GM19328 (cell line): ENCODE results near the gene PCDHGA3.
"Not testable (repeated sequence)": the region's sequence is repeated elsewhere in the genome, so short reads cannot be mapped to it uniquely, and the experiment has no call there.

Experiments
- ATAC-seq: cut with Tn5 transposase; IDR thresholded peaks from one replicate; pipeline ENCODE4 v1.9.1; 2021; ENCODE audit warnings: mild to moderate bottlenecking, moderate library complexity; ENCODE audit not compliant: unreplicated experiment

PCDHGA3 gene

DNA sequence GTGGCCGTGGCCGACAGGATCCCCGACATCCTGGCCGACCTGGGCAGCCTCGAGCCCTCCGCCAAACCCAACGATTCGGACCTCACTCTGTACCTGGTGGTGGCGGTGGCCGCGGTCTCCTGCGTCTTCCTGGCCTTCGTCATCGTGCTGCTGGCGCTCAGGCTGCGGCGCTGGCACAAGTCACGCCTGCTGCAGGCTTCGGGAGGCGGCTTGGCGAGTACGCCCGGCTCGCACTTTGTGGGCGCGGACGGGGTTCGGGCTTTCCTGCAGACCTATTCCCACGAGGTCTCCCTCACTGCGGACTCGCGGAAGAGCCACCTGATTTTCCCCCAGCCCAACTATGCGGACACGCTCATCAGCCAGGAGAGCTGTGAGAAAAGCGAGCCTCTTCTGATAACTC, 2.4 kb downstream of the PCDHGA3 start:
- ATAC-seq, result not testable (repeated sequence)

DNA sequence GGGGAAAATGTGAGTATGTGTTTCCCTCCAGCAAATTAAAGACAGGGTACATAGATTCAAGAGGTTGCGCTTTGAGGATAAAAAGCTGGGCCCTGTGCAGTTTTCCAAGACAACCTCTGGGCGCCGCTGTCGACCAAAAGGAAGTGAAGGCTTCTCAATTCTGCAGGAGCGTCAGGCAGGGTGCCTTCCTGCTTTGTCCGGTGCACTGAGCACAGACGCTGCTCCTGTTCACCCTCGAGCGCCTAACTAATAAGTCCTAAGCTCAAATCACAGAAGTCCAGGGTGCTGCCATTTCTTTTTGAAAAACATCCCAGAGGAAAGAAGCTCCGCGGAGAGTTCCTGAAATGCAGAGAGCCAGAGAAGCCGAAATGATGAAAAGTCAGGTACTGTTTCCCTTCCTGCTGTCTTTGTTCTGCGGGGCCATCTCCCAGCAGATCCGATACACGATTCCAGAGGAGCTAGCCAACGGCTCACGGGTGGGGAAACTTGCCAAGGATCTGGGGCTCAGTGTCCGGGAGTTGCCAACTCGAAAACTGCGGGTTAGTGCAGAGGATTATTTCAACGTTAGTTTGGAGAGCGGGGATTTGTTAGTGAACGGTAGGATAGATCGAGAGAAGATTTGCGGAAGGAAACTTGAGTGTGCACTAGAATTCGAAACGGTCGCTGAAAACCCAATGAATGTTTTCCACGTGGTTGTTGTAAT, 6.4 kb downstream of the PCDHGA3 start, which contains the start of gene PCDHGB1:
TSS of gene PCDHGB1 (plus strand) at position 183 of the 703 bp plus-strand sequence. CDS start at position 345, 162 bp downstream.
- ATAC-seq, result no peak

DNA sequence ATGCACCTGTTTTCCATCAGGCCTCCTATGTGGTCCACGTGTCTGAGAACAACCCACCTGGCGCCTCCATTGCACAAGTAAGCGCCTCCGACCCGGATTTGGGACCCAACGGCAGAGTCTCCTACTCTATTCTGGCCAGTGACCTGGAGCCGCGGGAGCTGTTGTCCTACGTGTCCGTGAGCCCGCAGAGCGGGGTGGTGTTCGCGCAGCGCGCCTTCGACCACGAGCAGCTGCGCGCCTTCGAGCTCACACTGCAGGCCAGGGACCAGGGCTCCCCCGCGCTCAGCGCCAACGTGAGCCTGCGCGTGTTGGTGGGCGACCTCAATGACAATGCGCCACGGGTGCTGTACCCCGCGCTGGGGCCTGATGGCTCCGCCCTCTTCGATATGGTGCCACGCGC, 8.0 kb downstream of the PCDHGA3 start:
- ATAC-seq, result no peak

DNA sequence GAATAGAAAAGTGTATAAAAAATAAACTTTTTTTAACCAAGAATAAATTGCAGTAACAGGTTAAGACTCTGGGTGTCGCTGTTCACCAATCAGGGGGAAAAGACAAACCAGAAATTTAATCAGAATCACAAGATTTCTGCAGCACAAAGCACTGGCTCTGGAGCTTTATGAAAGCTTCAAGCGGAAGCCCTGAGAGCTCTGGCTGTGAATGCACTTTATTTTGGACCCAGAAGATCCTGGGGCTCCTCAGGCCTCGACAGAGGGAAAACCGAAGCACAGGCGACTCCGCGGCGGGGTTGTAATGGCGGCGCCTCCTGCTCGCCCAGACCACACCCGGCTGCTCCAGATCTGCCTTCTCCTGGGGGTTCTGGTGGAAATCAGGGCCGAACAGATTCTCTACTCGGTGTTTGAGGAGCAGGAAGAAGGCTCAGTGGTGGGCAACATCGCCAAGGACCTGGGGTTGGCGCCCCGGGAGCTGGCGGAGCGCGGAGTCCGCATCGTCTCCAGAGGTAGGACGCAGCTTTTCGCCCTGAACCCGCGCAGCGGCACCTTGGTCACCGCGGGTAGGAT, 11.4 kb downstream of the PCDHGA3 start, which contains the start of gene PCDHGA4:
TSS of gene PCDHGA4 (plus strand) at position 122 of the 570 bp plus-strand sequence. CDS start at position 209, 87 bp downstream.
- no peak for ATAC-seq

DNA sequence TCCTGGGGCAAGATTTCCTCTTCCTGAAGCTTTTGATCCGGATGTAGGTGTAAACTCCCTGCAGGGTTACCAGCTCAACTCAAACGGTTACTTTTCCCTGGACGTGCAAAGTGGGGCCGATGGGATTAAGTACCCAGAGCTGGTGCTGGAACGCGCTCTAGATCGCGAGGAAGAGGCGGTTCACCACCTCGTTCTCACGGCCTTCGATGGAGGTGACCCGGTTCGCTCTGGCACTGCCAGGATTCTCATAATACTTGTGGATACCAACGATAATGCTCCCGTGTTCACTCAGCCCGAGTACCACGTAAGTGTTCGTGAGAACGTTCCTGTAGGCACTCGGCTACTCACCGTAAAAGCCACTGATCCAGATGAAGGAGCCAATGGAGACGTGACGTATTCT, 12.0 kb downstream of the PCDHGA3 start:
- ATAC-seq, result no peak

DNA sequence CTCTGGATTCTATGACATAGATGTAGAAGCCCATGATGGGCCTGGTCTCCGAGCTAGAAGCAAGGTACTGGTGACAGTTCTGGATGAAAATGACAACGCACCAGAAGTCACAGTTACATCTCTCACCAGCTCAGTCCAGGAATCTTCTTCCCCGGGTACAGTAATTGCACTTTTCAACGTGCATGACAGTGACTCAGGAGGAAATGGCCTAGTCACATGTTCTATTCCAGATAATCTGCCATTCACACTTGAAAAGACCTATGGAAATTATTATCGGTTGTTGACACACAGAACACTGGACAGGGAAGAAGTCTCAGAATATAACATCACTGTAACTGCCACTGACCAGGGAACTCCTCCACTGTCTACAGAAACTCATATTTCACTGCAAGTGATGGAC, 12.5 kb downstream of the PCDHGA3 start:
- ATAC-seq, result no peak

DNA sequence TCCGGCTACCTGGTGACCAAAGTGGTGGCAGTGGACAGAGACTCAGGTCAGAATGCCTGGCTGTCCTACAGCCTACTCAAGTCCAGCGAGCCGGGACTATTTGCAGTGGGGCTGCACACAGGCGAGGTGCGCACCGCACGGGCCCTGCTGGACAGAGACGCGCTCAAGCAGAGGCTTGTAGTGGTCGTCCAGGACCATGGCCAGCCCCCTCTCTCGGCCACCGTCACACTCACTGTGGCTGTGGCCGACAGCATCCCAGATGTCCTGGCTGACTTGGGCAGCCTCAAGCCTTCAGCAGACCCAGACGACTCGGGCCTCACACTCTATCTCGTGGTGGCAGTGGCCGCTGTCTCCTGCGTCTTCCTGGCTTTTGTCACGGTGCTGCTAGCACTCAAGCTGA, 13.3 kb downstream of the PCDHGA3 start:
- ATAC-seq, result no peak

DNA sequence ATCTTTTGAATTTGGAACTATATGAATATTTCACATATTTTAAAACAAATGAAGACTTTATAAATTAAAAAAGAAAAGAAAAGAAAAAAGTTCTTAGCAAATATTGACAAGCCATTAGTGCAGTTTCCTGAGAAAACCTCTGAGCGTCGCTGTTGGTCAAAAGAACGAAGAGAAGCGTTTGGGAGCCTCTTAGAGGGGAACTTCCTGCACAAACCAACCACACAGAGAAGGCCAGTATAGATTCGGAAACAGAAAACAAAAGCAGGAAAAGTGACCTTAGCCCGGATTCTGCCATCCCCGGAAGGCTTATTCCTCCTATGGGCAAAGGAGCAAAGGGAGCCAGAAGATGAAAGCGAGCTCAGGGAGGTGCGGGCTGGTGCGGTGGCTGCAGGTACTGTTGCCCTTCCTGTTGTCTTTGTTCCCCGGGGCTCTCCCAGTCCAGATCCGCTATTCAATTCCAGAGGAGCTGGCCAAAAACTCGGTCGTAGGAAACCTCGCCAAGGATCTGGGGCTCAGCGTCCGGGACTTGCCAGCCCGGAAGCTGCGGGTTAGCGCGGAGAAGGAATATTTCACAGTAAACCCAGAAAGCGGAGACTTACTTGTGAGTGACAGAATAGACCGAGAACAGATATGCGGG, 16.3 kb downstream of the PCDHGA3 start, which contains the start of gene PCDHGB2:
TSS of gene PCDHGB2 (plus strand) at position 205 of the 637 bp plus-strand sequence. CDS start at position 347, 142 bp downstream.
- ATAC-seq, result no peak

DNA sequence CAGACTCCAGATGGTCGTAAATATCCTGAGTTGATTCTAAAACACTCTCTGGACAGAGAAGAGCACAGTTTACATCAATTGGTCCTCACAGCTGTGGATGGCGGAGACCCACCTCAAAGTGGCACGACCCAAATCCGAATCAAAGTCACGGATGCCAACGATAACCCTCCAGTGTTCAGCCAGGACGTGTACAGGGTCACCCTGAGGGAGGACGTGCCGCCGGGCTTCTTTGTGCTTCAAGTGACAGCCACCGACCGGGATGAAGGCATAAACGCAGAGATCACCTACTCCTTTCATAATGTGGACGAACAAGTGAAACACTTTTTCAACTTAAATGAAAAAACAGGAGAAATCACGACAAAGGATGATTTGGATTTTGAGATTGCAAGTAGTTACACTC, 17.1 kb downstream of the PCDHGA3 start:
- no peak for ATAC-seq

DNA sequence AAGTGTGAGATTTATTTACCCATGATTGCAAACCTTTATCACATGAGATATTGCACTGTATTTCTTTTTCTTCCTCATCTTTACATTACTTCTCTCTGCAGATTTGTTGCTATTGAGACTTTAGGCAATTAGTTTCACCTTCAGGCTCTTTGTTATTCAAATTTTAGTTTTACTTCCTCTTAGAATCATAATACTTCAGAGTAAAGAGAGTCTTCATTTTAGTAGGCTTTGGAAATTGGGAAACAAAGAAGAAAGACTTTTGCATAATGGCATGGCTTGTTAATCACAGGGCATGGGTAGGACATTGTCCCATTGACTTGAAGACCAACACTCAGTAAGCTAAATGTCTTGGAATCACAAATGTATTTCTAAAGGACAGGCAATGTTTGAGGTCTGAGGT, 19.1 kb downstream of the PCDHGA3 start:
- no peak for ATAC-seq

DNA sequence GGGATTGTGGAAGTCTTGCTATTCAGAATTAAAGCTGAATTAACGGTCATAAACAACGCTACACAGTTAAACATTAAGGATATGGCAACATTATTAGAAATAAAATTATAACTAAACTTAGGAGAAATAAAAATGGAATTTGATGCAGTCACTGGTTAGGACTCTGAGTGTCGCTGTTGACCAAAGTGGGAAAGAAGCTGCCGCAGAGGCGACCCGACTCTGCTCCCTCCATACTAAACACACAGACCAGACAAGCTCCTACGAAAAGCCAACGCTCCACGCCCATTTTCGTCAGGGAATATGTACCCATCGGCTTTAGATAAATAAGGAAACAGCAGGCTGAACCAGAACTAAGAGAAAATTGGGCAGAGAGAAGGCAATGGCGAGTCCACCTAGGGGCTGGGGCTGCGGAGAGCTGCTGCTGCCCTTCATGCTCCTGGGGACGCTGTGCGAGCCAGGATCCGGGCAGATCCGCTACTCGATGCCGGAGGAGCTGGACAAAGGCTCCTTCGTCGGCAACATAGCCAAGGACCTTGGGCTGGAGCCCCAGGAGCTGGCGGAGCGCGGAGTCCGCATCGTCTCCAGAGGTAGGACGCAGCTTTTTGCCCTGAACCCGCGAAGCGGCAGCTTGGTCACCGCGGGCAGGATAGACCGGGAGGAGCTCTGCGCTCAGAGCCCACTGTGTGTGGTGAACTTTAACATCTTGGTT, 20.5 kb downstream of the PCDHGA3 start, which contains the start of gene PCDHGA5:
TSS of gene PCDHGA5 (plus strand) at position 211 of the 709 bp plus-strand sequence. CDS start at position 380, 169 bp downstream.
- no peak for ATAC-seq

DNA sequence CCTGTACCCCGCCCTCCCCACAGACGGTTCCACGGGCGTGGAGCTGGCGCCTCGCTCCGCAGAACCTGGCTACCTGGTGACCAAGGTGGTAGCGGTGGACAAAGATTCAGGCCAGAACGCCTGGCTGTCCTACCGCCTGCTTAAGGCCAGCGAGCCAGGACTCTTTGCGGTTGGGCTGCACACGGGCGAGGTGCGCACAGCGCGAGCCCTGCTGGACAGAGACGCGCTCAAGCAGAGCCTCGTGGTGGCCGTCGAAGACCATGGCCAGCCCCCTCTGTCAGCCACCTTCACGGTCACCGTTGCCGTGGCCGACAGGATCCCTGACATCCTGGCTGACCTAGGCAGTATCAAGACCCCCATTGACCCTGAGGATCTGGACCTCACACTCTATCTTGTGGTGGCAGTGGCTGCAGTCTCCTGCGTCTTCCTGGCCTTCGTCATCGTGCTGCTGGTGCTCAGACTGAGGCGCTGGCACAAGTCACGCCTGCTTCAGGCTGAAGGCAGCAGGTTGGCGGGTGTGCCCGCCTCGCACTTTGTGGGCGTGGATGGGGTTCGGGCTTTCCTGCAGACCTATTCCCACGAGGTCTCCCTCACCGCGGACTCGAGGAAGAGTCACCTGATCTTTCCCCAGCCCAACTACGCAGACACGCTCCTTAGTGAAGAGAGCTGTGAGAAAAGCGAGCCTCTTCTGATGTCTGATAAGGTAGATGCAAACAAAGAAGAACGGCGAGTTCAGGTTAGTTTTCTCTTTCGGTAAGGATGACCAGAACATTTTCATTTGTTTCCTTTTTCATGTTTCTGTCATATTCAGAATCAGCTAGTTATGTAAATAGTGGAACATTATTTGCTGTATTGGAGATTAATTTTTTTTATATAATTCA, 22.6 kb downstream of the PCDHGA3 start:
- no peak for ATAC-seq

DNA sequence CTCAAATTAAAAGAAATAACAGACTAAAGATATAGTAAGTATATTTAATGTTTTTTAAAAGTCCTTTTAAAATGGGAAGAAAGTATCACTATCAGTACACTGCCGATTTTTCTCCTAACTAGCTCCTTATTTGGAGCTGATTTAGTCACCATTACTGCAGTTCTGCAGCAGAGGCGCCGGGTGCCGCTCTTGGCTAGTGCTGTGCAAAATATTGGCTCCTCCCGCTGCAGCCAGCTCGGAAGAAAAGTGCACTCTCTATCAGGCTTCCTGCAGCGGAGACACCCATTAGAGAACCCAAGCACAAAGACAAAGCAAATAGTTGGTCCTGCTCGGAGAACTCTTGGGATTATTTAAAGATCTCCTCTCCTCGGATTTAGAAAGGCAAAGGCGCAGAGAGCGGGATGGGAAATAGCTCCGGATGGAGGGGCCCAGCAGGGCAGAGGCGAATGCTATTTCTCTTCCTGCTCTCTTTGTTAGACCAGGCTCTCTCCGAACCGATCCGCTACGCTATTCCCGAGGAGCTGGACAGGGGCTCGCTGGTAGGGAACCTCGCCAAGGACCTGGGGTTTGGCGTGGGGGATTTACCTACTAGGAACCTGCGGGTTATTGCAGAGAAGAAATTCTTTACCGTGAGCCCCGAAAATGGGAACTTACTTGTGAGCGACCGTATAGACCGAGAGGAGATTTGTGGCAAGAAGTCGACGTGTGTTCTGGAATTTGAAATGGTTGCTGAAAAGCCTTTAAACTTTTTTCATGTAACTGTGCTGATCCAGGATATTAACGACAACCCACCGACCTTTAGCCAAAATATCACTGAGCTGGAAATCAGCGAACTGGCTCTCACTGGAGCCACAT, 26.6 kb downstream of the PCDHGA3 start, which contains the start of gene PCDHGB3:
TSS of gene PCDHGB3 (plus strand) at position 249 of the 855 bp plus-strand sequence. CDS start at position 402, 153 bp downstream.
- ATAC-seq, result peak; percentile 65

DNA sequence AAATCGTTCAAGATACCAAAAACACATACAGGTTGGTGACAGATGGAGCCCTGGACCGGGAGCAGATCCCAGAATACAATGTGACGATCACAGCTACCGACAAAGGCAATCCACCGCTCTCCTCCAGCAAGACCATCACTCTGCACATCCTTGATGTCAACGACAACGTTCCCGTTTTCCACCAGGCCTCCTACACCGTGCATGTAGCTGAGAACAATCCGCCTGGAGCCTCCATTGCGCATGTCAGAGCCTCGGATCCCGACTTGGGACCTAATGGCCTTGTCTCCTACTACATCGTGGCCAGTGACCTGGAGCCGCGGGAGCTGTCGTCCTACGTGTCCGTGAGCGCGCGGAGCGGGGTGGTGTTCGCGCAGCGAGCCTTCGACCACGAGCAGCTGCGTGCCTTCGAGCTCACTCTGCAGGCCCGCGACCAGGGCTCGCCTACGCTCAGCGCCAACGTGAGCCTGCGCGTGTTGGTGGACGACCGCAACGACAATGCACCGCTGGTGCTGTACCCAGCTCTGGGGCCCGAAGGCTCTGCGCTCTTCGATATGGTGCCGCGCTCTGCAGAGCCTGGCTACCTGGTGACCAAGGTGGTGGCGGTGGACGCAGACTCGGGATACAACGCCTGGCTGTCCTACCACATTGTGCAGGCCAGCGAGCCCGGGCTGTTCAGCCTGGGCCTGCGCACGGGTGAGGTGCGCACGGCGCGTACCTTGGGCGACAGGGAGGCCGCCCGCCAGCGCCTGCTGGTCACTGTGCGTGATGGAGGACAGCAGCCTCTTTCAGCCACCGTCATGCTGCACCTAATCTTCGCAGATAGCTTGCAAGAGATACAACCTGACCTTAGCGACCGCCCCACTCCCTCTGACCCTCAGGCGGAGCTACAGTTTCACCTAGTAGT, 28.2 kb downstream of the PCDHGA3 start:
- no peak for ATAC-seq

DNA sequence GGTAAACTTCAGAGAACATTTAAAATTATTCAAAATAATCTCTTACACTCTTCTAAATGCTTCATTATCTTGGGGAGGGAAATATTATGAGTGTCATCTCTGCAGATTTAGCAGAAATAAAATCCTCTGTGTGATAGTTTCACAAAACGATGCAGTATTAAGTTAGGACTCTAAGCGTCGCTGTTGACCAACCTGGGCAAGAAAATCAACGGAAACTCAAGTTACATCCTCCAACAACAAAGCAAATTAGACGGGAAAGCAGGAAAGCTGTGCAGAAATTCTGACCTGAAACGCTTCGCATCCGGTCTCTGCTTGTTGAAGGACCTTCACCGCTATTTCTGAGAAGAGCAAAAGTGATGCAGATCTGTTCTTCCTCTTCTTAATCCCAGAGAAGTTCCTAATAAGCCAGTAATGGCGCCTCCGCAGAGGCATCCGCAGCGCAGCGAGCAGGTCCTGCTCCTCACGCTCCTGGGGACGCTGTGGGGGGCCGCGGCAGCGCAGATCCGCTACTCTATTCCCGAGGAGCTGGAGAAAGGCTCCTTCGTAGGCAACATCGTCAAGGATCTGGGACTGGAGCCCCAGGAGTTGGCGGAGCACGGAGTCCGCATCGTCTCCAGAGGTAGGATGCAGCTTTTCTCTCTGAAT, 30.2 kb downstream of the PCDHGA3 start, which contains the start of gene PCDHGA6:
TSS of gene PCDHGA6 (plus strand) at position 219 of the 645 bp plus-strand sequence. CDS start at position 412, 193 bp downstream.
- no peak for ATAC-seq

DNA sequence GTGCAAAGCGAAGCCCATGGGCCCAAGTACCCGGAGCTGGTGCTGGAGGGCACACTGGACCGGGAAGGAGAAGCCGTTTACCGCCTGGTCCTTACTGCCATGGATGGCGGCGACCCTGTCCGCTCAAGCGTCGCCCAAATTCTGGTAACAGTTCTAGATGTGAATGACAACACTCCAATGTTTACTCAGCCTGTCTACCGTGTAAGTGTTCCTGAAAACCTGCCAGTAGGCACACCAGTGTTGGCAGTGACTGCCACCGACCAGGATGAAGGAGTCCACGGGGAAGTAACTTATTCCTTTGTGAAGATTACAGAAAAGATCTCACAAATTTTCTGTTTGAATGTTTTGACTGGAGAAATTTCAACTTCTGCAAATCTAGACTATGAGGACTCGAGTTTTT, 31.0 kb downstream of the PCDHGA3 start:
- no peak for ATAC-seq

DNA sequence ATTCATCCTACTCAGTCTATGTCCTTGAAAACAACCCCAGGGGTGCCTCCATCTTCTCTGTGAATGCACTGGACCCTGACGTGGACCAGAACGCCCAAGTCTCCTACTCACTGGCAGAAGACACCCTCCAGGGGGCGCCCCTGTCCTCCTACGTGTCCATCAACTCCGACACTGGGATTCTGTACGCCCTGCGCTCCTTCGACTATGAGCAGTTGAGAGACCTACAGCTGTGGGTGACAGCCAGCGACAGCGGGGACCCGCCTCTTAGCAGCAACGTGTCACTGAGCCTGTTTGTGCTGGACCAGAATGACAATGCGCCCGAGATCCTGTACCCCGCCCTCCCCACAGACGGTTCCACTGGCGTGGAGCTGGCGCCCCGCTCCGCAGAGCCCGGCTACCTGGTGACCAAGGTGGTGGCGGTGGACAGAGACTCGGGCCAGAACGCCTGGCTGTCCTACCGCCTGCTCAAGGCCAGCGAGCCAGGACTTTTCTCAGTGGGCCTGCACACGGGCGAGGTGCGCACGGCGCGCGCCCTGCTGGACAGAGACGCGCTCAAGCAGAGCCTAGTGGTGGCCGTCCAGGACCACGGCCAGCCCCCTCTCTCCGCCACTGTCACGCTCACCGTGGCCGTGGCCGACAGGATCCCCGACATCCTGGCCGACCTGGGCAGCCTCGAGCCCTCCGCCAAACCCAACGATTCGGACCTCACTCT, 32.0 kb downstream of the PCDHGA3 start:
- not testable (repeated sequence) for ATAC-seq
